CD14-positive monocyte (primary cell): ENCODE data around the gene SMIM35. TPM values are rescaled to one million over a fixed set of nuclear protein-coding genes. Genes with fewer than 3 reads are reported as not detected.

Source experiments
- DNase-seq, 3 donors: peaks; one replicate each; pipeline ENCODE4 v3.0.0-alpha.2; 2011 to 2022
- H2AFZ ChIP-seq: 2 replicates; pipeline ENCODE4 v1.6.0; 2012; ENCODE audit warnings: mild to moderate bottlenecking, low read depth, low read length, inconsistent platforms; ENCODE audit not compliant: insufficient read depth, poor library complexity, severe bottlenecking
- H3K27ac ChIP-seq, 2 donors: 1 replicate in 1 of 2; 2 replicates in 1 of 2; pipeline ENCODE4 v1.5.1; 2012 to 2013; ENCODE audit warnings: low read length in 2 of 2, control low read depth in 1 of 2, inconsistent platforms in 1 of 2, low read depth in 1 of 2, mild to moderate bottlenecking in 1 of 2
- H3K27me3 ChIP-seq, 2 donors: one replicate each; pipeline versions ENCODE4 v1.6.0 to v1.6.1; 2011 to 2013; ENCODE audit warnings: low read length in 2 of 2; ENCODE audit not compliant: control insufficient read depth in 2 of 2, insufficient read depth in 2 of 2
- H3K36me3 ChIP-seq, 2 donors: replicated peaks in 1 of 2; 1 replicate in 1 of 2; 2 replicates in 1 of 2; pipeline versions ENCODE4 v1.5.1 to v1.6.1; 2012 to 2013; ENCODE audit warnings: low read length in 2 of 2, control low read depth in 1 of 2, inconsistent platforms in 1 of 2, mild to moderate bottlenecking in 1 of 2; ENCODE audit not compliant: insufficient read depth in 2 of 2, control insufficient read depth in 1 of 2
- H3K4me1 ChIP-seq, 2 donors: 1 replicate in 1 of 2; 2 replicates in 1 of 2; pipeline versions ENCODE4 v1.5.1 to v1.6.1; 2012 to 2013; ENCODE audit warnings: low read length in 2 of 2, control low read depth in 1 of 2, inconsistent platforms in 1 of 2, mild to moderate bottlenecking in 1 of 2, moderate library complexity in 1 of 2; ENCODE audit not compliant: insufficient read depth in 2 of 2, control insufficient read depth in 1 of 2
- H3K4me2 ChIP-seq: replicated peaks from 2 replicates; pipeline ENCODE3; 2012; ENCODE audit warnings: low read length, moderate library complexity, mild to moderate bottlenecking; ENCODE audit not compliant: poor library complexity, severe bottlenecking; ENCODE audit errors: extremely low read depth
- H3K4me3 ChIP-seq, 3 experiments: fragments of 200-600 bp in 1 of 3; sonication (generic) in 1 of 3; replicated peaks in 1 of 3; 1 replicate in 2 of 3; 2 replicates in 1 of 3; pipeline ENCODE4 v1.5.1; 2011 to 2013; ENCODE audit warnings: low read length in 3 of 3, mild to moderate bottlenecking in 3 of 3, control low read depth in 2 of 3, low read depth in 2 of 3, inconsistent platforms in 1 of 3, moderate library complexity in 1 of 3
- H3K79me2 ChIP-seq: 2 replicates; pipeline ENCODE4 v1.6.0; 2012; ENCODE audit warnings: mild to moderate bottlenecking, control low read depth, inconsistent platforms, low read length, moderate library complexity; ENCODE audit not compliant: insufficient read depth
- H3K9ac ChIP-seq: 2 replicates; pipeline ENCODE4 v1.6.0; 2017; ENCODE audit warnings: low read length, mild to moderate bottlenecking; ENCODE audit not compliant: insufficient read depth, poor library complexity, severe bottlenecking
- H3K9me3 ChIP-seq, 2 donors: replicated peaks in 1 of 2; 1 replicate in 1 of 2; 2 replicates in 1 of 2; pipeline versions ENCODE4 v1.5.1 to v1.6.1; 2012 to 2013; ENCODE audit warnings: low read length in 2 of 2, control low read depth in 1 of 2; ENCODE audit not compliant: control insufficient read depth in 1 of 2, insufficient read depth in 1 of 2
- H4K20me1 ChIP-seq: 2 replicates; pipeline ENCODE4 v1.6.0; 2012; ENCODE audit warnings: mild to moderate bottlenecking, low read length, control low read depth, moderate library complexity; ENCODE audit not compliant: insufficient read depth
- H3K27ac Mint-ChIP-seq, 7 donors: one replicate each; pipeline ENCODE4 v1.8.0; 2020; ENCODE audit warnings: mild to moderate bottlenecking in 7 of 7, mixed read lengths in 7 of 7, moderate library complexity in 6 of 7, inconsistent platforms in 2 of 7
- H3K27me3 Mint-ChIP-seq, 3 donors: one replicate each; pipeline ENCODE4 v1.8.0; 2021 to 2022; ENCODE audit warnings: low read depth in 3 of 3, mild to moderate bottlenecking in 3 of 3, mixed read lengths in 3 of 3, moderate library complexity in 3 of 3, inconsistent platforms in 1 of 3
- H3K36me3 Mint-ChIP-seq, 2 donors: one replicate each; pipeline ENCODE4 v1.8.0; 2020; ENCODE audit warnings: mixed read lengths in 2 of 2, inconsistent platforms in 1 of 2, mild to moderate bottlenecking in 1 of 2
- H3K4me1 Mint-ChIP-seq: one replicate; pipeline ENCODE4 v1.8.0; 2020; ENCODE audit warnings: mild to moderate bottlenecking, mixed read lengths
- H3K4me3 Mint-ChIP-seq, 2 donors: one replicate each; pipeline ENCODE4 v1.8.0; 2020; ENCODE audit warnings: mild to moderate bottlenecking in 2 of 2, mixed read lengths in 2 of 2, moderate library complexity in 1 of 2
- H3K9me3 Mint-ChIP-seq, 7 donors: one replicate each; pipeline ENCODE4 v1.8.0; 2020 to 2022; ENCODE audit warnings: mixed read lengths in 7 of 7, mild to moderate bottlenecking in 6 of 7, moderate library complexity in 6 of 7, inconsistent platforms in 2 of 7
- WGBS: methylation state at CpG from one replicate; pipeline ENCODE4 v1.1.5; 2013; ENCODE audit warnings: missing lambda C conversion rate; ENCODE audit not compliant: insufficient coverage; 5-methylcytosine and 5-hydroxymethylcytosine counted together
- intact Hi-C, 2 donors: fragments of 100-400 bp; cut with micrococcal nuclease; formaldehyde crosslinking; loops; one replicate each; pipeline versions ENCODE4 v1.15.0 to v1.15.1; 2023
- polyA plus RNA-seq, 3 donors: library from polyadenylated mRNA; depleted of rRNA in 1 of 3; unstranded in 2 of 3; stranded (reverse) in 1 of 3; fragments of 300-500 nt in 2 of 3; fragments of >200 nt in 1 of 3; fragmentation: Illumina TruSeq in 2 of 3; gene quantifications; 1 replicate in 2 of 3; 2 replicates in 1 of 3; pipeline ENCODE4 v1.2.3, GENCODE V29; 2012 to 2021
- TF ChIP-seq, protein P1 (sequence below): fragments of 200-600 bp; IDR thresholded peaks from one replicate; pipeline ENCODE4 v1.8.0; 2022; ENCODE audit warnings: antibody characterized with exemption, mild to moderate bottlenecking

Gene SMIM35
- polyA plus RNA-seq, 3 donors, result 0.05 to 0.29 (median 0.11) TPM

DNA sequence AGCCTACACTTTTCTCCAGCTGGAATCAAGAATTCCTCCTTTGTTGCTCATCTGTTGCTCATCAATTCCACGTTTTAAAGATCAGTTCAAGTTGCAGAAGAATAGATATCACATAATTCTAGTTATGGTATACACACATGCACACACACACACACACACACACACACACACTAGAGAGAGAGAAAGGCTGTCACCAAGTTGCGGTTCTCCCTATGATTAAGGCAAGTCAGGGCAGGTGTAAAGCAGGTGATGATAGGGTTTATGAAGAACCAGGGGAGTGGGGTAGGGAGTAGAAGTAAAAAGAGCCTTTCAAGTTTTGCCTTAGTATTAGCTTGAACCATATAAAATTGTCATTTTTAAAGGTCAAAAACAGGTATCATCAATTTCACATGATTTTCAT lies 41.6 kb downstream of the SMIM35 start:
- no peaks in the 10 kb centered on the region for H3K4me1 ChIP-seq
- Mint-ChIP-seq H3K36me3 (no peaks in the 10 kb centered on the region), H3K27me3 (peaks cover 0 to 6% (median 4%) of the 10 kb centered on the region in 3 donors), H3K4me3 (no peak overlapping the region), H3K9me3 (peaks cover 0 to 2% (median 0%) of the 10 kb centered on the region in 7 donors), H3K27ac (no peak overlapping the region), H3K4me1 (peaks cover 15% of the 10 kb centered on the region)
- no CpG with 5 or more reads among the region's 2 CpGs for WGBS
- H3K4me3 ChIP-seq, result no peak overlapping the region
- intact Hi-C loops, result no loop called here
- no peak overlapping the region for H2AFZ ChIP-seq
- no peak overlapping the region for H3K4me2 ChIP-seq
- H4K20me1 ChIP-seq, result no peaks in the 10 kb centered on the region
- H3K36me3 ChIP-seq, result no peaks in the 10 kb centered on the region
- H3K79me2 ChIP-seq, result no peaks in the 10 kb centered on the region
- TF ChIP-seq, protein P1, sequence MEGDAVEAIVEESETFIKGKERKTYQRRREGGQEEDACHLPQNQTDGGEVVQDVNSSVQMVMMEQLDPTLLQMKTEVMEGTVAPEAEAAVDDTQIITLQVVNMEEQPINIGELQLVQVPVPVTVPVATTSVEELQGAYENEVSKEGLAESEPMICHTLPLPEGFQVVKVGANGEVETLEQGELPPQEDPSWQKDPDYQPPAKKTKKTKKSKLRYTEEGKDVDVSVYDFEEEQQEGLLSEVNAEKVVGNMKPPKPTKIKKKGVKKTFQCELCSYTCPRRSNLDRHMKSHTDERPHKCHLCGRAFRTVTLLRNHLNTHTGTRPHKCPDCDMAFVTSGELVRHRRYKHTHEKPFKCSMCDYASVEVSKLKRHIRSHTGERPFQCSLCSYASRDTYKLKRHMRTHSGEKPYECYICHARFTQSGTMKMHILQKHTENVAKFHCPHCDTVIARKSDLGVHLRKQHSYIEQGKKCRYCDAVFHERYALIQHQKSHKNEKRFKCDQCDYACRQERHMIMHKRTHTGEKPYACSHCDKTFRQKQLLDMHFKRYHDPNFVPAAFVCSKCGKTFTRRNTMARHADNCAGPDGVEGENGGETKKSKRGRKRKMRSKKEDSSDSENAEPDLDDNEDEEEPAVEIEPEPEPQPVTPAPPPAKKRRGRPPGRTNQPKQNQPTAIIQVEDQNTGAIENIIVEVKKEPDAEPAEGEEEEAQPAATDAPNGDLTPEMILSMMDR, result no peak
- no peak for DNase-seq
- H3K9ac ChIP-seq, result no peak overlapping the region
- no peak overlapping the region for H3K27ac ChIP-seq
- H3K27me3 ChIP-seq, result no peaks in the 10 kb centered on the region
- H3K9me3 ChIP-seq, result no peaks in the 10 kb centered on the region

DNA sequence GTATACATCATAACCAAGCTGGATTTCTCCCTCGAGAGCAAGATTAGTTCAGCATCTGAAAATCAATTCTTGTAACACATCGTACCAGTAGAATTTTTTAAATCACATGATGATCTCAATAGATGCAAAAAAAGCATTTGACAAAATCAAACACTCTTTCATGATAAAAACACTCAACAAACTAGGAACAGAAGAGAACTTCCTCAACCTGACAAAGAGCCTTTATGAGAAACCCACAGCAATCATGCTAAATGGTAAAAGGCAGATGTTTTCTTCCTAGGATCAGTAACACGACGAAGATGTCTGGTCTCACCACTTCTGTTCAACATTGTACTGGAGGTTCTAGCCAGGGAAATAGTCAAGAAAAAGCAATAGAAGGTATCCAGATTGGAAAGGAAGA lies 44.0 kb downstream of the SMIM35 start:
- Histone ChIP-seq H3K9ac (no peak overlapping the region), H4K20me1 (no peaks in the 10 kb centered on the region), H3K27me3 (no peaks in the 10 kb centered on the region), H3K4me3 (no peak overlapping the region), H3K36me3 (no peaks in the 10 kb centered on the region), H3K4me2 (no peak overlapping the region), H3K27ac (no peak overlapping the region), H3K9me3 (no peaks in the 10 kb centered on the region), H3K4me1 (no peaks in the 10 kb centered on the region), H2AFZ (no peak overlapping the region), H3K79me2 (no peaks in the 10 kb centered on the region)
- Mint-ChIP-seq H3K4me1 (peaks cover 9% of the 10 kb centered on the region), H3K27me3 (peaks cover 0 to 4% (median 3%) of the 10 kb centered on the region in 3 donors), H3K27ac (no peak overlapping the region), H3K9me3 (peaks cover 0 to 1% (median 0%) of the 10 kb centered on the region in 7 donors), H3K4me3 (no peak overlapping the region), H3K36me3 (no peaks in the 10 kb centered on the region)
- TF ChIP-seq, protein P1, result no peak
- no peak for DNase-seq
- intact Hi-C loops, result no loop called here
- WGBS, result 100% methylated on average over 1 of the region's 4 CpGs
